LNCAP (cell line): ENCODE data around the gene GRIK2.

ENCODE experiments used
- TF ChIP-seq, protein P1 (sequence below): fragments of 450-650 bp; IDR thresholded peaks from 2 replicates; pipeline ENCODE4 v1.5.1; 2017; ENCODE audit warnings: mild to moderate bottlenecking

The GRIK2 gene

GRCh38 chr6:101909366-101909765, 515.9 kb downstream of the GRIK2 start:
- TF ChIP-seq, protein P1, sequence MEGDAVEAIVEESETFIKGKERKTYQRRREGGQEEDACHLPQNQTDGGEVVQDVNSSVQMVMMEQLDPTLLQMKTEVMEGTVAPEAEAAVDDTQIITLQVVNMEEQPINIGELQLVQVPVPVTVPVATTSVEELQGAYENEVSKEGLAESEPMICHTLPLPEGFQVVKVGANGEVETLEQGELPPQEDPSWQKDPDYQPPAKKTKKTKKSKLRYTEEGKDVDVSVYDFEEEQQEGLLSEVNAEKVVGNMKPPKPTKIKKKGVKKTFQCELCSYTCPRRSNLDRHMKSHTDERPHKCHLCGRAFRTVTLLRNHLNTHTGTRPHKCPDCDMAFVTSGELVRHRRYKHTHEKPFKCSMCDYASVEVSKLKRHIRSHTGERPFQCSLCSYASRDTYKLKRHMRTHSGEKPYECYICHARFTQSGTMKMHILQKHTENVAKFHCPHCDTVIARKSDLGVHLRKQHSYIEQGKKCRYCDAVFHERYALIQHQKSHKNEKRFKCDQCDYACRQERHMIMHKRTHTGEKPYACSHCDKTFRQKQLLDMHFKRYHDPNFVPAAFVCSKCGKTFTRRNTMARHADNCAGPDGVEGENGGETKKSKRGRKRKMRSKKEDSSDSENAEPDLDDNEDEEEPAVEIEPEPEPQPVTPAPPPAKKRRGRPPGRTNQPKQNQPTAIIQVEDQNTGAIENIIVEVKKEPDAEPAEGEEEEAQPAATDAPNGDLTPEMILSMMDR: no peak

DNA sequence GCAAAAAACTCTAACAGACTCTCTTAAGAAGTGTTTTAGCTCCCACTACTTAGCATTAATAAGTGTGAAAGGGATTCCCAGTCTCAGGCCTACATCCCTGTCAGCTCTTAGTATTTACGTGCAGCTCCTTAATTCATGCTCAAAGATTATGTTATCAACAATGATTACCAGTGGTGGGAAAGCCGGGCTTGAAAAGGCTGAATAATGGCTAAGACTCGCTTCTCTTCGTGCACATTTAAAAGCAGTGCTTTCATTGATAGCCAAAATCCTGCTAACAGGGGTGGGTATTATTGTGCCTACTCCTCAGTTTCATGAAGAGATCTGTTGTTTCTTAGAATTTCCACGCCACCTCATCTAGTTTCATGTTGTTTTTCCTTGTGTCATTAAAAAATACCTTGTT, 518.8 kb downstream of the GRIK2 start:
- TF ChIP-seq, protein P1: no peak

DNA sequence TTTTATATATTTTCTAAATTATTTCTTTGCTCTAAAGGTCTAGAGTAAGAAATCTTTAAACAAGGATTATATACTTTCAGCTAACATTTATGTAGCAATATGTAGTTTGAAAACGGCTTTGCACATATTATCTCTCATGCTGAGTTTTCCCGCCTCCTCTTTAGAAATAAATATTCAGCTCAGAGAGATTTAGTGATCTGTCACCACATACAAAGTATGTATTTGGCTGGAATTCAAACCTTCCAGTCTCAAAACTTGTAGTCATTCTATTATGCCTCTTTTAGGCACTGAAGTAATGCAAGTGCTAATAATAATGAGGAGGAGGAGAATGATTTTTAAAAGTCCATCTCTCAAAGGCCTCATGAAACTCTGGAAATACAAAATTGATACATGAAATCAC, 525.0 kb downstream of the GRIK2 start:
- TF ChIP-seq, protein P1: no peak

DNA sequence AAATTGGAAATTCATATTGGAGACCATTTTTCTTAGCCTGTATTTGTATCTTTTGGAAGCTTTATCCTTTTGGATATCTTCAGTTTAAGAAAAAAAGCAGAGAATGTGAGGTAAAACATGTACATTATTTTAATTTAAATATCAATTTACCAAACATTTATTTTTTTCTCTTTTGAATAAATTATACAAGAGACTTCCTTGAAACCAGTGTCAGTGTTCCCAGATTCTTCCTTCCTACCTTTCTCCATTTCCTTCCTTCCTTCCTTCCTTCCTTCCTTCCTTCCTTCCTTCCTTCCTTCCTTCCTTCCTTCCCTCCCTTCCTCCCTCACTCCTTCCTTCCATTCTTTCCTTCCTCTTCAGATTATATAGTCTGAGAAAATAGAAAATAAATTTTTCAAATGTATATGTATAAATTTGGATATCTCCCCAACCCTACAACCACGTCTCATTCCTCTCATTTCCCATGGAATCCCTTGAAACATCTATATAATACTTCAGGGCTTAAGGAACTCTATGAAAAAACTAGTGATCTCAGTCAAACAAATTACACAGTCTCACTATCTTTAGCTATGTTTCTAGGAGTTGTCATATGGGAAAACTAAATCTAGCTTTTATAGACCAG, 528.4 kb downstream of the GRIK2 start:
- TF ChIP-seq, protein P1: no peak

GRCh38 chr6:101926149-101926925, 532.8 kb downstream of the GRIK2 start:
- TF ChIP-seq, protein P1: no peak

- TF ChIP-seq, protein P1: no peak
Observed at GRCh38 chr6:101931766-101932165, 538.3 kb downstream of the GRIK2 start.

- TF ChIP-seq, protein P1: no peak
Observed at GRCh38 chr6:101932704-101933103, 539.2 kb downstream of the GRIK2 start.
